SK-N-SH (cell line): Measurements from ENCODE around the gene NTHL1. TPM values are rescaled to one million over a fixed set of nuclear protein-coding genes. Genes with fewer than 3 reads are reported as not detected.
A peak's percentile ranks its signal among the peaks of the same experiment; 100 is the strongest.

Source experiments
- CTCF ChIA-PET: fragments of 300-600, 350-600 bp; formaldehyde crosslinking; extraction: SDS; loops from one replicate; lab custom pipeline; 2021; lab: Yijun Ruan, JAX
- POLR2A ChIA-PET: fragments of 350-600 bp; sonication (Branson Sonifier 250); formaldehyde crosslinking; extraction: SDS; loops from one replicate; lab custom pipeline; 2020; ENCODE audit warnings: antibody characterized with exemption, inconsistent platforms; lab: Yijun Ruan, JAX
- DNase-seq: peaks from one replicate; pipeline ENCODE4 v3.0.0; 2012
- H2AFZ ChIP-seq: fragments of 200-600 bp; sonication (generic); 2 replicates; pipeline ENCODE4 v1.8.1; 2016; ENCODE audit warnings: antibody characterized with exemption, mild to moderate bottlenecking, low read depth
- H3F3A ChIP-seq: fragments of 200-600 bp; sonication (generic); replicated peaks from 2 replicates; pipeline ENCODE3; 2016; ENCODE audit warnings: antibody characterized with exemption, mild to moderate bottlenecking; ENCODE audit not compliant: insufficient read depth
- H3K27ac ChIP-seq, 2 experiments: fragments of 200-500 bp in 1 of 2; fragments of 200-600 bp in 1 of 2; sonication (Bioruptor generic) in 1 of 2; sonication (generic), shearing (Covaris generic) in 1 of 2; 2 replicates each; pipeline versions ENCODE4 v1.5.1 to v1.6.1; 2014 to 2016; ENCODE audit warnings: low read depth in 2 of 2, inconsistent platforms in 1 of 2, low read length in 1 of 2, mild to moderate bottlenecking in 1 of 2, mixed read lengths in 1 of 2
- H3K27me3 ChIP-seq: fragments of 200-600 bp; sonication (generic), shearing (Covaris generic); 2 replicates; pipeline ENCODE4 v1.6.1; 2016; ENCODE audit warnings: mixed run types; ENCODE audit not compliant: insufficient read depth
- H3K36me3 ChIP-seq, 2 experiments: fragments of 200-500 bp in 1 of 2; fragments of 200-600 bp in 1 of 2; sonication (Bioruptor generic) in 1 of 2; sonication (generic) in 1 of 2; replicated peaks in 1 of 2; 2 replicates each; pipeline versions ENCODE3 to v1.5.1; 2014 to 2016; ENCODE audit warnings: low read length in 1 of 2, mild to moderate bottlenecking in 1 of 2; ENCODE audit not compliant: insufficient read depth in 2 of 2, control insufficient read depth in 1 of 2
- H3K4me1 ChIP-seq, 2 experiments: fragments of 200-500 bp in 1 of 2; fragments of 200-600 bp in 1 of 2; sonication (Bioruptor generic) in 1 of 2; sonication (generic), shearing (Covaris generic) in 1 of 2; 2 replicates each; pipeline versions ENCODE4 v1.5.1 to v1.6.1; 2014 to 2016; ENCODE audit warnings: low read depth in 1 of 2, low read length in 1 of 2, mixed run types in 1 of 2; ENCODE audit not compliant: insufficient read depth in 2 of 2, control insufficient read depth in 1 of 2
- H3K4me2 ChIP-seq: fragments of 200-600 bp; sonication (generic), shearing (Covaris generic); 2 replicates; pipeline ENCODE4 v1.6.1; 2017; ENCODE audit warnings: mixed run types
- H3K4me3 ChIP-seq, 2 experiments: fragments of 200-500 bp in 1 of 2; fragments of 200-600 bp in 1 of 2; sonication (Bioruptor generic) in 1 of 2; sonication (generic), shearing (Covaris generic) in 1 of 2; 2 replicates each; pipeline versions ENCODE4 v1.5.1 to v1.8.1; 2014 to 2016; ENCODE audit warnings: low read depth in 2 of 2, inconsistent platforms in 1 of 2, low read length in 1 of 2, mild to moderate bottlenecking in 1 of 2, mixed read lengths in 1 of 2, moderate library complexity in 1 of 2
- H3K79me2 ChIP-seq: fragments of 200-600 bp; sonication (generic); 2 replicates; pipeline ENCODE4 v1.8.1; 2017; ENCODE audit warnings: mild to moderate bottlenecking; ENCODE audit not compliant: insufficient read depth
- H3K9ac ChIP-seq: fragments of 200-600 bp; sonication (generic); 2 replicates; pipeline ENCODE4 v1.6.1; 2017; ENCODE audit warnings: mixed run types
- H3K9me2 ChIP-seq: fragments of 200-600 bp; sonication (generic); 2 replicates; pipeline ENCODE4 v1.6.1; 2017; ENCODE audit warnings: mixed run types
- H3K9me3 ChIP-seq: fragments of 200-600 bp; sonication (generic); 2 replicates; pipeline ENCODE4 v1.6.1; 2017; ENCODE audit warnings: mixed run types, mild to moderate bottlenecking, moderate library complexity
- H4K20me1 ChIP-seq: fragments of 200-600 bp; sonication (generic); 2 replicates; pipeline ENCODE4 v1.6.1; 2017; ENCODE audit warnings: mild to moderate bottlenecking, mixed run types; ENCODE audit not compliant: insufficient read depth
- CHD2 ChIP-seq: fragments of 150-350 bp; IDR thresholded peaks from 2 replicates; pipeline ENCODE4 v1.6.1; 2018; ENCODE audit warnings: low read length; ENCODE audit not compliant: partially characterized antibody
- ELF1 ChIP-seq: IDR thresholded peaks from 2 replicates; pipeline ENCODE4 v1.4.0; 2012
- FOXM1 ChIP-seq: IDR thresholded peaks from 2 replicates; pipeline ENCODE4 v1.4.0; 2012; ENCODE audit warnings: low read depth, mild to moderate bottlenecking
- GABPA ChIP-seq: IDR thresholded peaks from 2 replicates; pipeline ENCODE4 v1.4.0; 2012; ENCODE audit warnings: low read depth, mild to moderate bottlenecking
- GATA2 ChIP-seq: sonication (generic); formaldehyde crosslinking; IDR thresholded peaks from 2 replicates; pipeline ENCODE4 v1.5.0; 2020; ENCODE audit warnings: mild to moderate bottlenecking, missing genetic modification reagents
- IRF3 ChIP-seq: fragments of 150-350 bp; IDR thresholded peaks from 2 replicates; pipeline ENCODE4 v1.6.1; 2016; ENCODE audit warnings: mild to moderate bottlenecking, low read depth, low read length
- JUND ChIP-seq: IDR thresholded peaks from 2 replicates; pipeline ENCODE4 v1.4.0; 2012
- NFIC ChIP-seq: IDR thresholded peaks from 2 replicates; pipeline ENCODE4 v1.4.0; 2012; ENCODE audit warnings: borderline replicate concordance
- PBX3 ChIP-seq: IDR thresholded peaks from 2 replicates; pipeline ENCODE4; 2012
- RCOR1 ChIP-seq: fragments of 150-350 bp; IDR thresholded peaks from 2 replicates; pipeline ENCODE4 v1.6.1; 2017; ENCODE audit warnings: antibody characterized with exemption, low read length
- REST ChIP-seq: IDR thresholded peaks from 2 replicates; pipeline ENCODE4 v1.6.1; 2012; ENCODE audit warnings: mild to moderate bottlenecking, low read depth, low read length, moderate library complexity
- RFX5 ChIP-seq: IDR thresholded peaks from 2 replicates; pipeline ENCODE4 v1.6.1; 2012; ENCODE audit warnings: mild to moderate bottlenecking, improper control_type of control experiment, low read length
- SMC3 ChIP-seq: IDR thresholded peaks from 2 replicates; pipeline ENCODE4 v1.6.1; 2012; ENCODE audit warnings: low read depth, low read length, improper control_type of control experiment
- YY1 ChIP-seq: IDR thresholded peaks from 2 replicates; pipeline ENCODE4 v1.4.0; 2012; ENCODE audit warnings: low read depth, mild to moderate bottlenecking
- ZBTB33 ChIP-seq: IDR thresholded peaks from 2 replicates; pipeline ENCODE4 v1.4.0; 2012; ENCODE audit warnings: low read depth, borderline replicate concordance
- WGBS: methylation state at CpG from one replicate; pipeline ENCODE4 v1.1.6; 2017; ENCODE audit warnings: low lambda C conversion rate; 5-methylcytosine and 5-hydroxymethylcytosine counted together
- polyA plus RNA-seq, 3 experiments: library from polyadenylated mRNA; depleted of rRNA; stranded (reverse); fragments of >200 nt; gene quantifications; 2 replicates each; pipeline ENCODE4 v1.2.3, GENCODE V29; 2012

NTHL1 gene
- polyA plus RNA-seq, 1 of the 3 experiments (the other 2 are of a cell fraction): 77.3 TPM

GRCh38 chr16:2086106-2086742 is 38.6 kb upstream of the NTHL1 start:
- H3K4me2 ChIP-seq: no peak overlapping the region
- no peaks in the 10 kb centered on the region for H3K9me3 ChIP-seq
- H3K27me3 ChIP-seq: no peaks in the 10 kb centered on the region
- no peak for DNase-seq
- H3K79me2 ChIP-seq: no peaks in the 10 kb centered on the region
- CTCF ChIA-PET: interaction anchor here (1.3 to 2.1 kb wide), 3 partner anchors 54 to 64 kb away, joined by 3 to 7 read pairs (median 4); no protein-coding TSS in a partner anchor
- H3K9me2 ChIP-seq: no peaks in the 10 kb centered on the region
- peaks cover 10% of the 10 kb centered on the region for H3F3A ChIP-seq
- no peak overlapping the region for H2AFZ ChIP-seq
- TF ChIP-seq GABPA (no peak), ZBTB33 (no peak), FOXM1 (no peak), JUND (no peak), SMC3 (no peak), REST (no peak), YY1 (no peak), ELF1 (no peak), CHD2 (no peak)
- 100% methylated on average over 2 of the region's 27 CpGs for WGBS
- no peaks in the 10 kb centered on the region; a peak in 1 of 4 replicates for H3K4me1 ChIP-seq
- POLR2A ChIA-PET: no interaction called here
- H3K36me3 ChIP-seq: peaks cover 0 to 90% of the 10 kb centered on the region in 2 experiments
- no peak overlapping the region for H3K27ac ChIP-seq
- H3K9ac ChIP-seq: no peak overlapping the region
- peaks cover 7% of the 10 kb centered on the region; the same call in 1 of the 2 replicates for H4K20me1 ChIP-seq
- H3K4me3 ChIP-seq: no peak overlapping the region

- H2AFZ ChIP-seq: no peak overlapping the region
- H3F3A ChIP-seq: peaks cover 10% of the 10 kb centered on the region
- H3K9ac ChIP-seq: no peak overlapping the region
- H3K27ac ChIP-seq: no peak overlapping the region; a peak in 1 of 4 replicates
- H4K20me1 ChIP-seq: peaks cover 7% of the 10 kb centered on the region; the same call in 1 of the 2 replicates
- H3K9me2 ChIP-seq: no peaks in the 10 kb centered on the region
- no peaks in the 10 kb centered on the region for H3K79me2 ChIP-seq
- H3K4me1 ChIP-seq: no peaks in the 10 kb centered on the region; a peak in 1 of 4 replicates
- TF ChIP-seq RCOR1: no peak
- TF ChIP-seq GATA2 (CRISPR knock-in tag): no peak
- no peak for TF ChIP-seq NFIC
- TF ChIP-seq IRF3: no peak
- no peak for TF ChIP-seq RFX5
- TF ChIP-seq PBX3: peak; percentile 26; the same call in 1 of the 2 replicates
- 87% methylated on average over 6 of the region's 14 CpGs for WGBS
- H3K4me2 ChIP-seq: no peak overlapping the region
- no peak for DNase-seq
- H3K36me3 ChIP-seq: peaks cover 0 to 93% of the 10 kb centered on the region in 2 experiments
- H3K4me3 ChIP-seq: no peak overlapping the region
- POLR2A ChIA-PET: interaction anchor here (1.0 kb wide), 1 partner anchor 55 kb away, joined by 3 read pairs; no protein-coding TSS in a partner anchor
- no peaks in the 10 kb centered on the region for H3K9me3 ChIP-seq
- no peaks in the 10 kb centered on the region for H3K27me3 ChIP-seq
- CTCF ChIA-PET: interaction anchor here (1.3 to 2.1 kb wide), 2 partner anchors 55 to 63 kb away, joined by 3 to 7 read pairs; no protein-coding TSS in a partner anchor
Measured at GRCh38 chr16:2085669-2086068, 38.0 kb upstream of the NTHL1 start.
